NCI-H1048 (cell line): ENCODE results near the gene CACNA1C.

Source experiments
- DNase-seq: peaks from one replicate; lab custom pipeline; 2025; lab: John Stamatoyannopoulos, UW

CACNA1C gene

GRCh38 chr12:2372178-2372577, 319.4 kb downstream of the CACNA1C start:
- no peak for DNase-seq

GRCh38 chr12:2372735-2373134, 319.9 kb downstream of the CACNA1C start:
- no peak for DNase-seq

GRCh38 chr12:2373307-2373706, 320.5 kb downstream of the CACNA1C start:
- DNase-seq: no peak

GRCh38 chr12:2374092-2374906, 321.5 kb downstream of the CACNA1C start:
- no peak for DNase-seq

DNA sequence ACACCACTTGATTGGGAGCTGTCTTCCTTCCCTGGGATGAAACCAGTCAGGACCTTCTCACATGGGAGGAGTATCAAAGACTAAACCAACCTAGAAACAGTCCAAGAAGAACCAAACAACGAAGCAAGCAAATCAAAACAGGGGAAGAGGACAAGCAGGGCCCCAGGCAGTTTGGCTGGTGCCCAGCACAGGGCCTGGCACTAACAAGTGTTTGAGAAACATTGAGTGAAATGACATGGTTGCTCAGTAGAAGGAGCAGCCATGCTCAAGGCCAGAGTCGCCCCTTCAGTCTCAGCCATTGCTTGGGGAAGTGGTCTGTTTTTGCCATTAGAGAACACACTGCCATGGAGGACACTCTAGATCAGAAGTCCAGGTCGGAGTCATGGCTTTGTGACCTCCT, 323.1 kb downstream of the CACNA1C start:
- DNase-seq: no peak

DNA sequence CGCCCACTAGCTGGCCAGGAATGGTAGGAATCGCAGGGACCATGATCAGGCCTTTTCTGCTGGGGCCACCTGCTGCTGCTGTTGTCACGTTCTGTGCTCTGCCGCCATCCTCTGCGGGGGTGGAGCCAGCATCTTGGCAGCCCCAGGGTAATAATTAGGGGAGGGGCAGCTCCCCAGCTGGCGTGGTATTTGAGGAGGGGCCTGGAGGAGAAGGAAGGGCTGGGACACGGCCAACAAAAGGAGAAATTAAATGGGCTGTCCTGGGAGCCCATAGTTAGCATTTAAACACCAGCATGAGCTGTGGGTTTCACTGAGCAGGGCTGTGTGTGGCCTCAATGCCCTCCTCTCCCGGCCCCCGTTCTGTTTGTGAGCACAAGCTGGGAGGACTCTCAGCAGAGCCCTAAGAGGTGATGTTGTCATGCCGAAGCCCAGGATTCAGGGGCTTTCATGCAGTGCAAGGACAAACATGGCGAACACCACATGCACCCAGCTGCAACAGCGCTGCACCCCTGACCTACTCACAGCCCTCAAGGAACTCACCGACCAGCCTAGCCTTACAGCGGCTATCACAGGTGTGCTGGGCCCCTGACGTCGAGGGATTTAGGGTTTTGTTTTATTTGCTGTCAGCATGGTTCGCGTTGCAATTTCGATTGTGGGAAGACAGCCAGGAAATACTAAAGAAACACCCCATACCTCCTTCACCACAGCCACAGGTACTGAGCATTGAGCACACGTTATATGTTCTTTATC, 324.3 kb downstream of the CACNA1C start:
- no peak for DNase-seq

DNA sequence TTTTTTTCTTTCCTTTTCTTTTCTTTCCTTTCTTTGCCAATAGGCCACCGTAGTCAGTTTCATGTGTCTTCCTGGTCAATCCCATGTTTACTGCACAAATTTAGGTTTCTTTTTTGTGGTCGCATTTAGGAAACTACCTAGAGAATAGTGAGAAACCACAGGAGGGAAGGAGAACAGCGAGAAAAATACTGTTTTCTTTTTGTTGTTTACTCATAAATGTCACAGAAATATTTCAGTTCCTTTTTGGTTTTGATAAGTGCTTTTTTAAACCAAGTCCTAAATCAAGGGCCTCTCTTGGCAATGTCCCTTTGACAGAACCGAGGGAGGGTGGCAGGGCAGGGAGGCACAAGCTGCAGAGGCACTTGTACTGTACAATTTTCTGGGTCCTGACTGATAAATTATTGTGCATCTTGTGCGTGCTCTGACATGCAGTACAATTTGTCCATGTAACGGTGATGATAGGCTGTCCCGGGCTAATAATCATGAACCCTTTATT, 326.1 kb downstream of the CACNA1C start:
- DNase-seq: no peak

- DNase-seq: no peak
These were observed 328.2 kb downstream of the CACNA1C start for GRCh38 chr12:2380946-2381345.

DNA sequence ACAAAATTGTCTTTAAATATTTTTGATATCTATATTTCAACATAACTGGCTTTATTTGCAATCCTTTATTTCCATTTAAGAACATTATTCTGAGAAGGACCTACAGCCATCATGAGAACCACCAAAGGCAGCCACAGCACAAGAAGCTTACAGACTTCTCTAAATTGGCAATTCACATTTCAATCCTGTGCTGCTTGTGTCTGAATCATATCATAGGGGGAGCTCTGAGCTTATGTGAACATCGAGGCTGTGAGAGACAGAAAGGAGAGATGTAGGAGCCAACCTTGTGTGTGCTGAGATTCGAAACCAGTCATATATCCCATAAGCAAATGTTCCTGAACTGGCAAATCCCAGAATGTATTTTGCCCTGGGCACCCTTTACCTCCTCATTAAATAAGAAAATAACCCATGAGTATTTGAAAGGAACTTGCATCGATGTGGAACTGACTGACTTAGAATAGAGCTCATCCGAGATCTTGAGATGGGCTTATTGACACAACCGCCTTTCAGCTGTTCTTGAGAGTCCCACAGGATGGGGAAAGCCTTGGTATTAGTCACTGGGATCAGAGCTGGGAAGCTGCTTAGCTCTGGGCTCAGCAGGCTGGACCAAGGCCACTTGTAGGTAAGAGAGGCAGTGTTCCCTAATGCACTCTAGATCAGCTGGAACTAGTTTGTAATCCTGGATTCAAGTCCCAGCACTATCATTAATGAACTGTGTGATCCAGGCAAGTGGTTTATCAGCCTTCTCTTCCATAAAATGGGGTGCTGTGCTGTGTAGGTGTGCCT, 329.8 kb downstream of the CACNA1C start:
- DNase-seq: no peak

- DNase-seq: no peak
These were observed 330.7 kb downstream of the CACNA1C start for GRCh38 chr12:2383325-2384028.

DNA sequence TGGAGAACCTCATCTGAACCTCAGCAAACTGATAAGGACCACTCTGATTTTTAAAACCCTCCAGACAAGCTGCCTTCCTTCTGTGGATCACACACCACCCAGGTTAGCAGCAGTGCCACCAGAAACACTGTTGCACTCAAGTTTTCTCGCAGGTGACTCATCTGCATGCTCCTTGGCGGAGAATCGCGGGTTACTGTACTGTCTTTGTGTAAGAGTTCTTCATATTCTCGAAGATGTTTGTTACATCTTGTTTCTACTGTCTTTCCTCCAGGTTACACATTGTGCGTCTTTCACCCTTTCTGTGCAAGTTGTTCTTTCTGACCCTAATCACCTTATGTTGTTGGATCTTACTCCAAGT, 331.2 kb downstream of the CACNA1C start:
- no peak for DNase-seq

DNA sequence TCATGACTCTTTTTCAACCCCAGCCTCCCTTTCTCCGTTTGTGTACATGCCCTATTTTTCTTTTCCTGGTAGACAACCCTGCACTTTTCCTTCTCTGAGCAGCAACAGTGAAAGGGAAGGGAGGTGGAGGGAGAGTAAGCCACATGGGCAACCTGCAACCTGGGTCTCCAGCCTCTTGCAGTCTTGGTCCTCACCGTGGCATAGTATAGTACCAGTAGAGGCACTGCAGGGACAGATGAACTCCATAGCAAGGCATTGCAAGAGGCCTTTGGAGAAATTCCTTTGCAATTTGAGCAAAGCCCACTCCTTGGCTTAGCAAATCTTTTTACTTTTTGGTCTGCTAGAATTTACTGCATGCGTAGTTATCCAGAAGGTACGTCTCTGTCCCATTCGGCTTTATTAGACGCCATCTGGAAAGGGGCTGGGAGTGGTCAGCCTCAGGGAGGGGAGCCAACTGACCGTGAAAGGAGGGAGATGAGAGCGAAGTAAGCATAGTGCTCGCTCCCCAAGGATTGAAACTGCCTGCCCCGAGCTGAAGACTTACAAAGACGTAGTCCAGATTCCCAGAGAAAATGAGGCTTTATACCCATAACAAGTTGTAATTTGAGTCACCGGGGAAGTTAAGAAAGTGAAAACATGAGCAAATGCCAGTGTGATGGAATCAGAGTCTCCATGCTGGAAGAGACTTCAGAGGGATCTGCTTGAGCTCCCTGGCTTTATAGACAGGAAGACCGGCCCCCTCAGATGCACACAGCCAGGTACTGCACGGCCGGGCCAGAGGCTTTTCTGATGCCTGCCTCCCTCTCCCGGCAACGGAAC, 332.0 kb downstream of the CACNA1C start:
- no peak for DNase-seq

GRCh38 chr12:2385529-2385928, 332.7 kb downstream of the CACNA1C start:
- no peak for DNase-seq

DNA sequence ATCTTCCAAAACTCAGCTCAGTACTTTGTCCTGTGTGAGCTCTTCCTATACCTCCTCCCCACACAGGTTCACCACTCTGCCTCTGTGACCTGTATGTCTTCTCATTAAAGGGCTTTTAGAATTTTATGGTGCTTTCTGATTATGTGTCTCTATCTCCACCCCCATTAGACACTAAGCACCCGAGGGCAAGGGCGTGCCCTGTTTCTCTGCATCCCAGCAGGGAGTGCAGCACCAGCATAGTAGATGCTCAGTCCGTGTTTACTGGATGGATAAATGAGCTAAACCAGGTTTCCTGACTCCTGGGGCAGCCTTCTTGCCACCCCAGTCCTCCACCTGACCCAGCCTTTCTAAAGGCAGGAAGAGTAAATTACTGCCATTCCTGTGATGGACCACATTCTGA, 333.8 kb downstream of the CACNA1C start:
- no peak for DNase-seq

- no peak for DNase-seq
These were observed 334.5 kb downstream of the CACNA1C start for GRCh38 chr12:2387103-2387834.

GRCh38 chr12:2389079-2389790, 336.4 kb downstream of the CACNA1C start:
- DNase-seq: no peak

GRCh38 chr12:2390133-2390532, 337.3 kb downstream of the CACNA1C start:
- no peak for DNase-seq

- DNase-seq: no peak
These were observed 338.1 kb downstream of the CACNA1C start for GRCh38 chr12:2390850-2391390.

GRCh38 chr12:2391740-2392331, 339.0 kb downstream of the CACNA1C start:
- DNase-seq: no peak
